ENCODE data around the gene RBM15B. TPM values are rescaled to one million over a fixed set of nuclear protein-coding genes. Genes with fewer than 3 reads are reported as not detected.

The RBM15B gene
- total and polyA plus RNA-seq, 9 donors, result 13.3 to 30.6 (median 22.3) TPM

DNA sequence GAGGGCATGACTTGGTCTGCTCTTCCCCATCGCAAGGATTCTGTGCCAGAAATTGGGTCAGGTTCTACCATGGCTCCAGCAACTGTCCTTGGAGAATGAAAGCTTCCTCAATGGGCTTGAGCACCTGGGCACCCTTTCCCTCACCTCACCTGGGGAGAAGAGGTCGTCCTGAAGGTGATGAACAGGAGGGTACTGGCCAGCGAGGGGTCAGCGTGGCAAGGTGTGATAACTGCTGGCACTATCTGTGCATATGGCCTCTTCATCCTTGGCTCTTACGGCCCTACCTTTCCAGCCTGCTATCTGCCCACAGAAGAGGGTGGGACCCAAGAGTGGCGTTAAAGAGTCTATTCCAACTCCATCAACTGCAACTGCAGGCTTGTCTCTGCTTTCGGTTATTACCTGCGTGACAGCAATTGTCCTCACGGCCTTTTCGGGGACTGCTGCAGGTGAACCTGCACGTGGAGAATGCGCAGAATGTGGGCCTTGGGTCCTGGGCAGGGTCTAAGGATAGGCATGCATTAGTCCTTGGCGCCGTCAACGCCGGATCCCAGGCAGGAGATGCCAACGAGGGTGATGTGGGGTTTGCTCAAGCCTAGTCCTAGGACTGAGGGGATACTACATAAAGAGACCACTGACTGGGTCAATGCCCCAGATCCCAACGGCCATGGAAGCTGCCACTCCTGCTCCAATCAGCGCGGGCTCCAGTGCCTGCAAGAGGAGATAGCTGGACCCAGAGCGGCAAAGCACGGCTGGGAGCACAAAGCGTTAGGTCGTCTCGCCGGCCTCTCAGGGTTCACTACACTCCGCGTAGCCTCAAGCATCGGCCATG, 625 bp upstream of the RBM15B start:
- WGBS (ENCODE audit: insufficient coverage), result 41% methylated on average over 28 of the region's 29 CpGs
- DNase-seq, result no peak
- peak overlapping the region; percentile 78 for H3K27ac ChIP-seq (ENCODE audit: low read length)
- peaks cover 74% of the 10 kb centered on the region for H3K36me3 ChIP-seq (ENCODE audit: control insufficient read depth, insufficient read depth, low read length)
- H3K4me1 ChIP-seq (ENCODE audit: control insufficient read depth, insufficient read depth, low read length), result peaks cover 51% of the 10 kb centered on the region
- H3K27me3 ChIP-seq (ENCODE audit: control insufficient read depth, insufficient read depth, low read length), result no peaks in the 10 kb centered on the region
- peak overlapping the region; percentile 50 for H3K4me3 ChIP-seq (ENCODE audit: low read length)
- peaks cover 6% of the 10 kb centered on the region for H3K9me3 ChIP-seq (replicated peaks; ENCODE audit: control insufficient read depth, low read depth, low read length)

- WGBS (ENCODE audit: insufficient coverage), result 5% methylated on average over 113 of the region's 115 CpGs
- peaks cover 6% of the 10 kb centered on the region for H3K9me3 ChIP-seq (replicated peaks; ENCODE audit: control insufficient read depth, low read depth, low read length)
- H3K4me3 ChIP-seq (ENCODE audit: low read length), result peak overlapping the region; percentile 71
- peaks cover 40% of the 10 kb centered on the region for H3K4me1 ChIP-seq (ENCODE audit: control insufficient read depth, insufficient read depth, low read length)
- H3K27me3 ChIP-seq (ENCODE audit: control insufficient read depth, insufficient read depth, low read length), result no peaks in the 10 kb centered on the region
- peaks cover 78% of the 10 kb centered on the region for H3K36me3 ChIP-seq (ENCODE audit: control insufficient read depth, insufficient read depth, low read length)
- peak; percentile 31 for DNase-seq
- H3K27ac ChIP-seq (ENCODE audit: low read length), result peak overlapping the region; percentile 76
Measured at GRCh38 chr3:51391566-51392354, 675 bp downstream of the RBM15B start.

DNA sequence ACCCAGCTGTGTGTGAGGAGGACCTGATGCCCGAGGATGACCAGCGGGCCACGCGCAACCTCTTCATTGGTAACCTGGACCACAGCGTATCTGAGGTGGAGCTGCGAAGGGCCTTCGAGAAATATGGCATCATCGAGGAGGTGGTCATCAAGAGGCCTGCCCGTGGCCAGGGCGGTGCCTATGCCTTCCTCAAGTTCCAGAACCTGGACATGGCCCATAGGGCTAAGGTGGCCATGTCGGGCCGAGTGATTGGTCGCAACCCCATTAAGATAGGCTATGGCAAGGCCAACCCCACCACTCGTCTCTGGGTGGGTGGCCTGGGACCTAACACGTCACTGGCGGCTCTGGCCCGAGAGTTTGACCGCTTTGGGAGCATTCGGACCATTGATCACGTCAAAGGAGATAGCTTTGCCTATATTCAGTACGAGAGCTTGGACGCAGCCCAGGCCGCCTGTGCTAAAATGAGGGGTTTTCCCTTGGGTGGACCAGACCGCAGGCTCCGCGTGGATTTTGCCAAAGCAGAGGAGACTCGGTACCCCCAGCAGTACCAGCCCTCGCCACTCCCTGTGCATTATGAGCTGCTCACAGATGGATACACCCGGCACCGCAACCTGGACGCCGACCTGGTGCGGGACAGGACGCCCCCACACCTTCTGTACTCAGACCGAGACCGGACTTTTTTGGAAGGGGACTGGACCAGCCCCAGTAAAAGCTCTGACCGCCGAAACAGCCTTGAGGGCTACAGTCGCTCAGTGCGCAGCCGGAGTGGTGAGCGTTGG, 1.5 kb downstream of the RBM15B start:
- Histone ChIP-seq H3K36me3 (ENCODE audit: control insufficient read depth, insufficient read depth, low read length) (peaks cover 81% of the 10 kb centered on the region), H3K27ac (ENCODE audit: low read length) (no peak overlapping the region), H3K9me3 (replicated peaks; ENCODE audit: control insufficient read depth, low read depth, low read length) (peaks cover 6% of the 10 kb centered on the region), H3K4me3 (ENCODE audit: low read length) (peak overlapping the region; percentile 71), H3K27me3 (ENCODE audit: control insufficient read depth, insufficient read depth, low read length) (no peaks in the 10 kb centered on the region), H3K4me1 (ENCODE audit: control insufficient read depth, insufficient read depth, low read length) (peaks cover 36% of the 10 kb centered on the region)
- 89% methylated on average over 42 of the region's 42 CpGs for WGBS (ENCODE audit: insufficient coverage)
- DNase-seq, result no peak

- Histone ChIP-seq H3K4me1 (ENCODE audit: control insufficient read depth, insufficient read depth, low read length) (peaks cover 31% of the 10 kb centered on the region), H3K36me3 (ENCODE audit: control insufficient read depth, insufficient read depth, low read length) (peaks cover 75% of the 10 kb centered on the region), H3K9me3 (replicated peaks; ENCODE audit: control insufficient read depth, low read depth, low read length) (peaks cover 6% of the 10 kb centered on the region), H3K27me3 (ENCODE audit: control insufficient read depth, insufficient read depth, low read length) (no peaks in the 10 kb centered on the region), H3K4me3 (ENCODE audit: low read length) (no peak overlapping the region), H3K27ac (ENCODE audit: low read length) (no peak overlapping the region)
- no peak for DNase-seq
- 94% methylated on average over 10 of the region's 17 CpGs for WGBS (ENCODE audit: insufficient coverage)
Measured at GRCh38 chr3:51393134-51393495, 2.0 kb downstream of the RBM15B start.

DNA sequence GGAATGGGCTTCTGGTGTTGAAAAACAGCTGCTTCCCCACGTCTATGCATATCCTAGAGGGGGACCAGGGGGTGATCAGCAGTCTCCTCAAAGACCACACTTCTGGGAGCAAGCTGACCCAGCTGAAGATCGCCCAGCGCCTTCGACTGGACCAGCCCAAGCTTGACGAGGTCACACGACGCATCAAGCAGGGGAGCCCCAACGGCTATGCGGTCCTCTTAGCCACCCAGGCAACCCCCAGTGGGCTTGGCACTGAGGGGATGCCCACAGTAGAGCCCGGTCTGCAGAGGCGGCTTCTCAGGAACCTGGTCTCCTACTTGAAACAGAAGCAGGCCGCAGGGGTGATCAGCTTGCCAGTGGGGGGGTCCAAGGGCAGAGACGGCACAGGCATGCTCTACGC, 2.5 kb downstream of the RBM15B start:
- WGBS (ENCODE audit: insufficient coverage), result 95% methylated on average over 14 of the region's 14 CpGs
- no peak overlapping the region for H3K27ac ChIP-seq (ENCODE audit: low read length)
- H3K9me3 ChIP-seq (replicated peaks; ENCODE audit: control insufficient read depth, low read depth, low read length), result peaks cover 6% of the 10 kb centered on the region
- DNase-seq, result no peak
- no peak overlapping the region for H3K4me3 ChIP-seq (ENCODE audit: low read length)
- H3K4me1 ChIP-seq (ENCODE audit: control insufficient read depth, insufficient read depth, low read length), result peaks cover 31% of the 10 kb centered on the region
- H3K27me3 ChIP-seq (ENCODE audit: control insufficient read depth, insufficient read depth, low read length), result no peaks in the 10 kb centered on the region
- H3K36me3 ChIP-seq (ENCODE audit: control insufficient read depth, insufficient read depth, low read length), result peaks cover 74% of the 10 kb centered on the region

GRCh38 chr3:51394541-51394940, 3.5 kb downstream of the RBM15B start:
- DNase-seq, result no peak
- Histone ChIP-seq H3K27ac (ENCODE audit: low read length) (no peak overlapping the region), H3K36me3 (ENCODE audit: control insufficient read depth, insufficient read depth, low read length) (peaks cover 70% of the 10 kb centered on the region), H3K4me3 (ENCODE audit: low read length) (no peak overlapping the region), H3K4me1 (ENCODE audit: control insufficient read depth, insufficient read depth, low read length) (peaks cover 31% of the 10 kb centered on the region), H3K9me3 (replicated peaks; ENCODE audit: control insufficient read depth, low read depth, low read length) (peaks cover 6% of the 10 kb centered on the region), H3K27me3 (ENCODE audit: control insufficient read depth, insufficient read depth, low read length) (no peaks in the 10 kb centered on the region)
- 93% methylated on average over 3 of the region's 5 CpGs for WGBS (ENCODE audit: insufficient coverage)

GRCh38 chr3:51395493-51396213, 4.6 kb downstream of the RBM15B start:
- WGBS (ENCODE audit: insufficient coverage), result 77% methylated on average over 8 of the region's 12 CpGs
- Histone ChIP-seq H3K27ac (ENCODE audit: low read length) (no peak overlapping the region), H3K27me3 (ENCODE audit: control insufficient read depth, insufficient read depth, low read length) (no peaks in the 10 kb centered on the region), H3K9me3 (replicated peaks; ENCODE audit: control insufficient read depth, low read depth, low read length) (peaks cover 6% of the 10 kb centered on the region), H3K4me3 (ENCODE audit: low read length) (no peak overlapping the region), H3K36me3 (ENCODE audit: control insufficient read depth, insufficient read depth, low read length) (peaks cover 74% of the 10 kb centered on the region), H3K4me1 (ENCODE audit: control insufficient read depth, insufficient read depth, low read length) (peaks cover 23% of the 10 kb centered on the region)
- no peak for DNase-seq

DNA sequence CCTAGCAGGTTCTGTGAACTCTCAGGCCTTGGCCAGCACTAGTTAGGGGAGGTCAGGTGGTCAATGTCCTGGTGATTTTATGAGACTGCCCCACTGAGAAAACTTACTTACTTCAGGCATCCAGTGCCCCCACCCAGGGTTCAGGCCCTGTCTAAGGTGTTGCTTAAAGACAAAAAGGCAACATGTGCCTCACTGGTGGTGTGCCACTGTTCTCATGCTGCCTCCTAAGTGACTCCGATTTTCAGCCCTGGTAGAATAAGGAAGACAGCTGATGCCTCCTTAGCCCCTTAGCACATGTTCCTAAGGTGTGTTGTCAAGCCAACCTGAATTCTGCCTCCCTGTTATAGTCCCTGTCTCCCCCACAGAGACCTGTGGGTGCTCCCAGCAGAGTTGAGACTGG, 5.3 kb downstream of the RBM15B start:
- peaks cover 74% of the 10 kb centered on the region for H3K36me3 ChIP-seq (ENCODE audit: control insufficient read depth, insufficient read depth, low read length)
- H3K27ac ChIP-seq (ENCODE audit: low read length), result no peak overlapping the region
- H3K9me3 ChIP-seq (replicated peaks; ENCODE audit: control insufficient read depth, low read depth, low read length), result peaks cover 6% of the 10 kb centered on the region
- H3K27me3 ChIP-seq (ENCODE audit: control insufficient read depth, insufficient read depth, low read length), result no peaks in the 10 kb centered on the region
- peaks cover 22% of the 10 kb centered on the region for H3K4me1 ChIP-seq (ENCODE audit: control insufficient read depth, insufficient read depth, low read length)
- DNase-seq, result no peak
- H3K4me3 ChIP-seq (ENCODE audit: low read length), result no peak overlapping the region
- WGBS (ENCODE audit: insufficient coverage), result 80% methylated on average over 1 of the region's 1 CpG

DNA sequence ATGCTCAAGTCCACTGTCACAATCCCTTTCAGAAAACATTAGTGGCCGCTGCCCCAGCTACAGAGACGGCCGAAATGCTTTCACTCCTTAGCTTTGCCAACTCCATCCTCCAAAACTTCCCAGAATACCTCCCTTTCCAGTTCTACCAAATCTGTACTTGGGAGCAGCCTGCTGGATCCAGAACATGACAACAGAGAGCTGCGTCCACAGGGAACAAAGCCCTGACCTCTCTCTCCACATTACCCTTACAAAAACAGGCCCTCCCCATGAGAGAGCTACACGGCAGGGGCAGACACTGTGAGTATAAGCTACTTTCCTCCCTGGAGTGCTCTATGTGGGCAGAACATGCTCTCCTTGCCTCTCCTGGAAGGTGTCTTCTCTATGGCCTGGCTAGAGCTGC, 6.3 kb downstream of the RBM15B start:
- H3K27me3 ChIP-seq (ENCODE audit: control insufficient read depth, insufficient read depth, low read length), result no peaks in the 10 kb centered on the region
- H3K36me3 ChIP-seq (ENCODE audit: control insufficient read depth, insufficient read depth, low read length), result peaks cover 73% of the 10 kb centered on the region
- DNase-seq, result no peak
- 47% methylated on average over 3 of the region's 5 CpGs for WGBS (ENCODE audit: insufficient coverage)
- H3K9me3 ChIP-seq (replicated peaks; ENCODE audit: control insufficient read depth, low read depth, low read length), result peaks cover 6% of the 10 kb centered on the region
- H3K4me1 ChIP-seq (ENCODE audit: control insufficient read depth, insufficient read depth, low read length), result peaks cover 18% of the 10 kb centered on the region
- no peak overlapping the region for H3K4me3 ChIP-seq (ENCODE audit: low read length)
- H3K27ac ChIP-seq (ENCODE audit: low read length), result no peak overlapping the region

Data from muscle of leg (tissue), 11 donors.